Left ventricle myocardium inferior (tissue), 1 donor: ENCODE results near the gene EPHB2. TPM values are rescaled to one million over a fixed set of nuclear protein-coding genes. Genes with fewer than 3 reads are reported as not detected.
A peak's percentile ranks its signal among the peaks of the same experiment; 100 is the strongest.

Experiments
- DNase-seq: peaks from one replicate; pipeline ENCODE4 v3.0.0-alpha.2; 2020
- H3K27ac ChIP-seq: fragments of 200-600 bp; replicated peaks from 2 replicates; pipeline ENCODE4 v1.8.0; 2021
- H3K27me3 ChIP-seq: fragments of 200-600 bp; 2 replicates; pipeline ENCODE4 v1.8.0; 2021; ENCODE audit warnings: low read depth
- H3K36me3 ChIP-seq: fragments of 200-600 bp; 2 replicates; pipeline ENCODE4 v1.8.0; 2021
- H3K4me1 ChIP-seq: fragments of 200-600 bp; 2 replicates; pipeline ENCODE4 v1.8.0; 2021
- H3K4me3 ChIP-seq: fragments of 200-600 bp; 2 replicates; pipeline ENCODE4 v1.8.0; 2021; ENCODE audit warnings: mild to moderate bottlenecking, moderate library complexity
- H3K9me3 ChIP-seq: fragments of 200-600 bp; replicated peaks from 2 replicates; pipeline ENCODE4 v1.8.0; 2021
- intact Hi-C: fragments of 100-400 bp; cut with micrococcal nuclease; formaldehyde crosslinking; loops from one replicate; pipeline ENCODE4 v1.11.0; 2022
- long read RNA-seq: library from polyadenylated mRNA; unstranded; transcript quantifications from one replicate; pipeline ENCODE4 v2.0.0, GENCODE V29; 2021
- total RNA-seq: library from RNA; stranded (reverse); fragmentation: NEBNext Ultra II Directional; extraction: Animal tissue kit (Norgen Biotek cat#: 25700); gene quantifications from one replicate; pipeline ENCODE4 v1.2.1, GENCODE V29; 2021
- TF ChIP-seq, protein P1 (sequence below): fragments of 200-600 bp; IDR thresholded peaks from 2 replicates; pipeline ENCODE4 v1.8.0; 2021; ENCODE audit warnings: antibody characterized with exemption, mild to moderate bottlenecking, borderline replicate concordance
- donor health status: DM: no; HTN: yes; CAD: no; lungs with severe emphysema.

The EPHB2 gene
- total RNA-seq = 2.0 TPM
- long read RNA-seq, partial matches to known transcripts = 2 of 3 reads
- long read RNA-seq, other reads (novel, unspliced or antisense) = 1 of 3 reads

DNA sequence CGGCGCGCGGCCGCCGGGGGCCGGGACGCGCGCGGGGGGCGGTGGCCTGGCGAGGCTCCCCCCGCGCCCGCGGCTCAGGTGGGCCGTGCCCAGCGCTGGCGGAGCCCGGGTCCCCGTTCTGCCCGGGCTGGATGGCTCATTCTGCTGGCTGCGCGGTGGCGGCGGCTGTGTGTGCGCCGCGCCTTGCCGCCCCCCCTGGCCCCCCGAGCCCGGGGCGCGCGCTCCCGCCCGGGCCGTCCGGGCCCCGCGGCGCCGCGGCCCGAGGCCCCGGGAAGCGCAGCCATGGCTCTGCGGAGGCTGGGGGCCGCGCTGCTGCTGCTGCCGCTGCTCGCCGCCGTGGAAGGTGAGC is at the start of gene EPHB2:
TSS of gene EPHB2 (plus strand) at position 139 of the 349 bp plus-strand sequence. CDS start at position 283, 144 bp downstream.
- Histone ChIP-seq H3K27me3 (peaks cover 60% of the 10 kb centered on the region), H3K9me3 (no peaks in the 10 kb centered on the region), H3K27ac (no peak within 1 kb of the TSS), H3K4me3 (peak within 1 kb of the TSS; percentile 66), H3K4me1 (peaks cover 15% of the 10 kb centered on the region), H3K36me3 (no peaks in the 10 kb centered on the region)
- DNase-seq = peak; percentile 34
- TF ChIP-seq, protein P1, sequence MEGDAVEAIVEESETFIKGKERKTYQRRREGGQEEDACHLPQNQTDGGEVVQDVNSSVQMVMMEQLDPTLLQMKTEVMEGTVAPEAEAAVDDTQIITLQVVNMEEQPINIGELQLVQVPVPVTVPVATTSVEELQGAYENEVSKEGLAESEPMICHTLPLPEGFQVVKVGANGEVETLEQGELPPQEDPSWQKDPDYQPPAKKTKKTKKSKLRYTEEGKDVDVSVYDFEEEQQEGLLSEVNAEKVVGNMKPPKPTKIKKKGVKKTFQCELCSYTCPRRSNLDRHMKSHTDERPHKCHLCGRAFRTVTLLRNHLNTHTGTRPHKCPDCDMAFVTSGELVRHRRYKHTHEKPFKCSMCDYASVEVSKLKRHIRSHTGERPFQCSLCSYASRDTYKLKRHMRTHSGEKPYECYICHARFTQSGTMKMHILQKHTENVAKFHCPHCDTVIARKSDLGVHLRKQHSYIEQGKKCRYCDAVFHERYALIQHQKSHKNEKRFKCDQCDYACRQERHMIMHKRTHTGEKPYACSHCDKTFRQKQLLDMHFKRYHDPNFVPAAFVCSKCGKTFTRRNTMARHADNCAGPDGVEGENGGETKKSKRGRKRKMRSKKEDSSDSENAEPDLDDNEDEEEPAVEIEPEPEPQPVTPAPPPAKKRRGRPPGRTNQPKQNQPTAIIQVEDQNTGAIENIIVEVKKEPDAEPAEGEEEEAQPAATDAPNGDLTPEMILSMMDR = no peak
- intact Hi-C loops = no loop called here

- TF ChIP-seq, protein P1 = no peak
- Histone ChIP-seq H3K9me3 (no peaks in the 10 kb centered on the region), H3K36me3 (no peaks in the 10 kb centered on the region), H3K4me1 (no peaks in the 10 kb centered on the region), H3K27ac (no peak overlapping the region), H3K27me3 (peaks cover 56% of the 10 kb centered on the region), H3K4me3 (no peak overlapping the region)
- no peak for DNase-seq
- intact Hi-C loops = no loop called here
Measured at GRCh38 chr1:22661880-22662279, 48.8 kb upstream of the EPHB2 start.

DNA sequence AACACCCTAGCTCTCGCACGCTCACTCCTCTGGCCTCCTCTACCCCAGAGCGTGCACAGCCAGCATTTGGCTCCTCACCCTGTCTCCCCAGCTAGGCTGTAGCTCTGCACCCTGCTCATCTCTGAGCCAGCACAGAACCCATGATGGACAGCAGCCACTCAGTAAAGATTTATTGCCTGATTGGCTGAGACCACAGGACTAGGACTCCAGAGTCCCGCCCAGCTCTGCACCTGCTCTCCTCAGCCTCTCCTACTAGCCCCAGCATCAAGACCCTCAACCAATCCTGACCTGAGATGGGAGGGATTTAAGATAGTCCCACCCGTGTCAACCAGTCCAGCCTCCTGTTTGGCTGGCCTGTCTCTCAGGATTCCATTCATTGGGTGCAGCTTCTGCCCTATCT is 48.3 kb upstream of the EPHB2 start:
- no peaks in the 10 kb centered on the region for H3K9me3 ChIP-seq
- no peak overlapping the region for H3K4me3 ChIP-seq
- no peak overlapping the region for H3K27ac ChIP-seq
- TF ChIP-seq, protein P1 = no peak
- peak; percentile 33 for DNase-seq
- H3K36me3 ChIP-seq = no peaks in the 10 kb centered on the region
- H3K27me3 ChIP-seq = peaks cover 56% of the 10 kb centered on the region
- no peaks in the 10 kb centered on the region for H3K4me1 ChIP-seq
- intact Hi-C loops = no loop called here

GRCh38 chr1:22662986-22663408 is 47.6 kb upstream of the EPHB2 start:
- H3K27ac ChIP-seq = no peak overlapping the region
- H3K4me1 ChIP-seq = no peaks in the 10 kb centered on the region
- H3K36me3 ChIP-seq = no peaks in the 10 kb centered on the region
- H3K27me3 ChIP-seq = peaks cover 52% of the 10 kb centered on the region
- no peak overlapping the region for H3K4me3 ChIP-seq
- intact Hi-C loops = no loop called here
- no peak for DNase-seq
- no peaks in the 10 kb centered on the region for H3K9me3 ChIP-seq
- TF ChIP-seq, protein P1 = no peak

- Histone ChIP-seq H3K27me3 (peaks cover 62% of the 10 kb centered on the region), H3K9me3 (no peaks in the 10 kb centered on the region)
- no peak for DNase-seq
Measured at GRCh38 chr1:22665752-22666151, 44.9 kb upstream of the EPHB2 start.

More at GRCh38 chr1:22665752-22666151, 44.9 kb upstream of the EPHB2 start:
- H3K4me1 ChIP-seq = no peaks in the 10 kb centered on the region
- TF ChIP-seq, protein P1 = peak; percentile 37
- intact Hi-C loops = no loop called here
- H3K27ac ChIP-seq = no peak overlapping the region
- H3K36me3 ChIP-seq = no peaks in the 10 kb centered on the region
- H3K4me3 ChIP-seq = no peak overlapping the region
